ENCODE data around the gene NXPH4. TPM values are rescaled to one million over a fixed set of nuclear protein-coding genes. Genes with fewer than 3 reads are reported as not detected.

NXPH4 gene
- 1 to 10 TPM in 1 of 2 experiments, under 1 TPM in 1; 0.81 to 1.1 TPM for total RNA-seq

DNA sequence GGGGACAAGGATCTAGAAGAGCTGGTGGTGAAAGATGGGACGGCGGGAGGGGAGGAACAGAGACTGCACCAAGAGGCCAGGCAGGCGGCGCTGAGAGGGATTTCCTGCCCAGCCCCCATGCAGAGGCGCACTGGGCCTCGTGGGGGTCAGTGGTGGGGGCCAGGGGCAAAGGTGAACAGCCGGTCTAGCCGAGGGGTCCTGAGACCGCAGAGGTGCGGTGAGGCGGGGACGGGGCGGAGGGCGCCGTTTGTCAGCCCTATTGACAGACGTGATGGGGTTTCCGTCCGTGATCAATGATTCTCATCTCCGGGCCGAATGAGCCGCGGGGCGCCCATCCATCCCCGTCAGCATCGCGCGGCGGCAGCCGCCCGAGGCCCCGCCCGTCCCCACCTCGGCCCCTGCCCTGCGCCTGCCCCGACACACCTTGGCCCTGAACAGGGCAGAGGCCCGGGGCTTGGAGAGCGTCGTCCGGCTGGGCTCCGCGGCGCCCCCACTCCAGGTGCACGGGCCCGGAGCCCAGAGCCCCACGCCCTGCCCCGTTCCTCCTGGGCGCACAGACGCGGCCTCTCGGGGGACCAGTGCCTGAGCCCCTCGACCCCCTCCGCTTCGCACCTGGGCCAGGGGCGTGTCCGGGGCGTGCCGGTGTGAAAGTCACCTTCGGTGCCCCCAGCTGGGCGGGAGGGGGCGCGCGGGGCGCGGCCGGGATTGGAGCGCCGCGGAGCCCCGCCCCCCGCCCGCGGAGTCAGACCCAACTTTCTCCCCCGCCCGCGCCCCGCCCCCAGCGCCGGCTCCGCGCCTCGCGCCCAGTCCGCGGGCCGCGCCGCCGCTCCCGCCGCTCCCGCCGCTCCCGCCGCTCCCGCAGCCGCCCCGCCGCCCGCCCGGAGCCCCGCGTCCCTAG, at the start of gene NXPH4:
NXPH4 (plus strand) TSS at position 781 of the 898 bp plus-strand sequence. CDS start 176 bp downstream, outside the sequence.
- Mint-ChIP-seq H3K27ac (no peak within 1 kb of the TSS), H3K9me3 (no peaks in the 10 kb centered on the region), H3K4me1 (peaks cover 42% of the 10 kb centered on the region), H3K27me3 (peaks cover 67% of the 10 kb centered on the region), H3K4me3 (peak within 1 kb of the TSS; percentile 70), H3K36me3 (ENCODE audit: low read depth) (peaks cover 3% of the 10 kb centered on the region)
- ChIA-PET CTCF (interaction anchor here (0.7 to 8.5 kb wide), 3 partner anchors 11 to 86 kb away, joined by 3 to 253 read pairs (median 110); partner anchors contain the start of gene SHMT2), POLR2A (interaction anchor here (1.0 to 3.0 kb wide), 5 partner anchors 9 to 105 kb away, joined by 3 to 24 read pairs (median 6); partner anchors contain the start of genes SHMT2 and STAT6)
- DNase-seq, result peak; percentile 56

- ChIA-PET POLR2A (no interaction called here), CTCF (interaction anchor here (1.9 kb wide), 1 partner anchor 43 kb away, joined by 5 read pairs; no protein-coding TSS in a partner anchor)
- Mint-ChIP-seq H3K27ac (no peak overlapping the region), H3K27me3 (no peaks in the 10 kb centered on the region), H3K9me3 (no peaks in the 10 kb centered on the region), H3K36me3 (ENCODE audit: low read depth) (no peaks in the 10 kb centered on the region), H3K4me3 (no peak overlapping the region), H3K4me1 (peaks cover 4% of the 10 kb centered on the region)
- peak; percentile 21 for DNase-seq
Observed at GRCh38 chr12:57166971-57167371, 49.6 kb upstream of the NXPH4 start.

GRCh38 chr12:57168058-57168457, 48.5 kb upstream of the NXPH4 start:
- no peaks in the 10 kb centered on the region for H3K9me3 Mint-ChIP-seq
- H3K27ac Mint-ChIP-seq, result no peak overlapping the region
- no peaks in the 10 kb centered on the region for H3K27me3 Mint-ChIP-seq
- no peak for DNase-seq
- H3K36me3 Mint-ChIP-seq (ENCODE audit: low read depth), result no peaks in the 10 kb centered on the region
- H3K4me1 Mint-ChIP-seq, result peaks cover 4% of the 10 kb centered on the region
- ChIA-PET CTCF (interaction anchor here (1.2 to 1.9 kb wide), 3 partner anchors 15 to 56 kb away, joined by 4 to 6 read pairs (median 5); no protein-coding TSS in a partner anchor), POLR2A (no interaction called here)
- H3K4me3 Mint-ChIP-seq, result no peak overlapping the region

GRCh38 chr12:57169046-57169795, 47.4 kb upstream of the NXPH4 start:
- no peak for DNase-seq
- Mint-ChIP-seq H3K27ac (no peak overlapping the region), H3K36me3 (ENCODE audit: low read depth) (no peaks in the 10 kb centered on the region), H3K4me1 (peaks cover 4% of the 10 kb centered on the region), H3K4me3 (no peak overlapping the region), H3K9me3 (no peaks in the 10 kb centered on the region), H3K27me3 (no peaks in the 10 kb centered on the region)
- ChIA-PET POLR2A (no interaction called here), CTCF (interaction anchor here (0.7 to 1.4 kb wide), 2 partner anchors 14 to 46 kb away, joined by 3 to 4 read pairs; no protein-coding TSS in a partner anchor)

- Mint-ChIP-seq H3K9me3 (no peaks in the 10 kb centered on the region), H3K27me3 (no peaks in the 10 kb centered on the region), H3K4me1 (peaks cover 4% of the 10 kb centered on the region), H3K36me3 (ENCODE audit: low read depth) (no peaks in the 10 kb centered on the region), H3K27ac (no peak overlapping the region), H3K4me3 (no peak overlapping the region)
- ChIA-PET POLR2A (no interaction called here), CTCF (interaction anchor here (0.7 to 1.4 kb wide), 2 partner anchors 13 to 47 kb away, joined by 3 to 4 read pairs; no protein-coding TSS in a partner anchor)
- no peak for DNase-seq
Observed at GRCh38 chr12:57169969-57170368, 46.6 kb upstream of the NXPH4 start.

DNA sequence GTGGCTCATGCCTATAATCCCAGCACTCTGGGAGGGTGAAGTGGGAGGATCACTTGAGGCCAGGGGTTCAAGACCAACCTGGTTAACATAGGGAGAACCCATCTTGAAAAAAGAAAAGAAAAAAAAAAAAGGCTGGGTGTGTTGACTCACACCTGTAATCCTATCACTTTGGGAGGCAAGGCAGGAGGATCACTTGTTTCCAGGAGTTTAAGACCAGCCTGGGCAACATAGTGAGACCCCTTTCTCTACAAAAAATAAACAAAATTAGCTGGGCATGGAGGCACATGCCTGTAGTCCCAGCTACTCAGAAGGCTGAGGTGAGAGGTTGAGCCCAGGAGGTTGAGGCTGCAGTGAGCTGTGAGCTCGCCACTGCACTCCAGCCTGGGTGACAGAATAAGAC, 46.2 kb upstream of the NXPH4 start:
- Mint-ChIP-seq H3K27ac (no peak overlapping the region), H3K27me3 (no peaks in the 10 kb centered on the region), H3K36me3 (ENCODE audit: low read depth) (no peaks in the 10 kb centered on the region), H3K9me3 (no peaks in the 10 kb centered on the region), H3K4me3 (no peak overlapping the region), H3K4me1 (peaks cover 4% of the 10 kb centered on the region)
- CTCF ChIA-PET, result interaction anchor here (5.2 kb wide), 1 partner anchor 12 kb away, joined by 25 read pairs; no protein-coding TSS in a partner anchor
- no peak for DNase-seq
- POLR2A ChIA-PET, result no interaction called here

DNA sequence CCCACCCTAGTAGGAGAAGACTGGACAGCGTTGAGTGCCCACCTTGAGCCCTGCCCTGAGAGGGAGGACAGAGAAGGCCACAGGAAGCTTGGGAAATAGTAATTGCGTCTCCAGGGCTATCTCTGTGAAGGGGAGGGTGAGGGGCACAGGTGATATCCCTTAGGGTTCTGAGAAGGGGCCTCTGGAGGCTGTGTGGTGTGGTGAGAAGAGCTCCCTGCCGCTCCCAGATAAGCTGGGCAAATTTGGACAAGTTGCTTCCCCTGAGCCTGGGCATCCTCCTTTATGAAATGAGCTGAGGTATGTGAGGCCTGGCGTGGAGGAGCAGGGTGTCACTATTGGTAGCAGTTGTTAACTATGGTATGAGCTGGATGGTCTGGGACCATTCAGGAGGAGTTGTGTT, 45.7 kb upstream of the NXPH4 start:
- no peak for DNase-seq
- no peak overlapping the region for H3K27ac Mint-ChIP-seq
- no peak overlapping the region for H3K4me3 Mint-ChIP-seq
- H3K4me1 Mint-ChIP-seq, result peaks cover 4% of the 10 kb centered on the region
- POLR2A ChIA-PET, result no interaction called here
- no peaks in the 10 kb centered on the region for H3K9me3 Mint-ChIP-seq
- no peaks in the 10 kb centered on the region for H3K36me3 Mint-ChIP-seq (ENCODE audit: low read depth)
- H3K27me3 Mint-ChIP-seq, result no peaks in the 10 kb centered on the region
- CTCF ChIA-PET, result interaction anchor here (5.2 kb wide), 1 partner anchor 11 kb away, joined by 25 read pairs; no protein-coding TSS in a partner anchor

- CTCF ChIA-PET, result interaction anchor here (4.1 to 5.4 kb wide), 3 partner anchors 11 to 103 kb away, joined by 25 to 32 read pairs (median 27); no protein-coding TSS in a partner anchor
- Mint-ChIP-seq H3K4me3 (no peak overlapping the region), H3K27ac (no peak overlapping the region), H3K27me3 (no peaks in the 10 kb centered on the region), H3K9me3 (no peaks in the 10 kb centered on the region), H3K4me1 (peaks cover 4% of the 10 kb centered on the region), H3K36me3 (ENCODE audit: low read depth) (no peaks in the 10 kb centered on the region)
- no peak for DNase-seq
- POLR2A ChIA-PET, result no interaction called here
Observed at GRCh38 chr12:57171668-57172067, 44.9 kb upstream of the NXPH4 start.

- no peaks in the 10 kb centered on the region for H3K27me3 Mint-ChIP-seq
- no peaks in the 10 kb centered on the region for H3K9me3 Mint-ChIP-seq
- no peak overlapping the region for H3K4me3 Mint-ChIP-seq
- no peaks in the 10 kb centered on the region for H3K4me1 Mint-ChIP-seq
- DNase-seq, result peak; percentile 22
- H3K27ac Mint-ChIP-seq, result no peak overlapping the region
- POLR2A ChIA-PET, result no interaction called here
- CTCF ChIA-PET, result interaction anchor here (0.6 to 5.4 kb wide), 11 partner anchors 9 to 116 kb away, joined by 3 to 32 read pairs (median 5); partner anchors contain the start of gene LRP1
- no peaks in the 10 kb centered on the region for H3K36me3 Mint-ChIP-seq (ENCODE audit: low read depth)
Observed at GRCh38 chr12:57173089-57173488, 43.5 kb upstream of the NXPH4 start.

- H3K27me3 Mint-ChIP-seq, result no peaks in the 10 kb centered on the region
- no peak overlapping the region for H3K4me3 Mint-ChIP-seq
- H3K27ac Mint-ChIP-seq, result no peak overlapping the region
- H3K9me3 Mint-ChIP-seq, result no peaks in the 10 kb centered on the region
- no peaks in the 10 kb centered on the region for H3K36me3 Mint-ChIP-seq (ENCODE audit: low read depth)
- no peak for DNase-seq
- POLR2A ChIA-PET, result interaction anchor here (2.0 kb wide), 1 partner anchor 10 kb away, joined by 6 read pairs; no protein-coding TSS in a partner anchor
- CTCF ChIA-PET, result interaction anchor here (0.6 to 5.4 kb wide), 11 partner anchors 9 to 117 kb away, joined by 3 to 32 read pairs (median 5); partner anchors contain the start of gene LRP1
- no peaks in the 10 kb centered on the region for H3K4me1 Mint-ChIP-seq
Observed at GRCh38 chr12:57173683-57174082, 42.9 kb upstream of the NXPH4 start.

DNA sequence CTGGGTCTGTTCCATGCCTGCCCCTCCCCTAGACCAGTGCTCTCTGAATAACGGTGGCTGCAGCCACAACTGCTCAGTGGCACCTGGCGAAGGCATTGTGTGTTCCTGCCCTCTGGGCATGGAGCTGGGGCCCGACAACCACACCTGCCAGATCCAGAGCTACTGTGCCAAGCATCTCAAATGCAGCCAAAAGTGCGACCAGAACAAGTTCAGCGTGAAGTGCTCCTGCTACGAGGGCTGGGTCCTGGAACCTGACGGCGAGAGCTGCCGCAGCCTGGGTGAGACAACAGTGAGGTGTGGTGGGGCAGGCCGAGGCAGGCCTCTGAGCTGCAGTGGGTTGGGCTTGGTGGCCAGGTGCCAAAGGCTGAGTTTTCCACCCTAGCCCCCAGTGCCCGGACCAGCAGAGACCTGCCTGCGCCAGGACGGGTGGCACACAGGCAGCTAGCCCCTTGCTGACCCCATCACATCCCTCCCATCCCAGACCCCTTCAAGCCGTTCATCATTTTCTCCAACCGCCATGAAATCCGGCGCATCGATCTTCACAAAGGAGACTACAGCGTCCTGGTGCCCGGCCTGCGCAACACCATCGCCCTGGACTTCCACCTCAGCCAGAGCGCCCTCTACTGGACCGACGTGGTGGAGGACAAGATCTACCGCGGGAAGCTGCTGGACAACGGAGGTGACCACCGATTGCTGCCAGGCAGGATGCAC, 41.0 kb upstream of the NXPH4 start:
- CTCF ChIA-PET, result interaction anchor here (0.6 to 5.4 kb wide), 9 partner anchors 7 to 419 kb away, joined by 3 to 32 read pairs (median 5); partner anchors contain the start of gene LRP1
- H3K27me3 Mint-ChIP-seq, result no peaks in the 10 kb centered on the region
- no peaks in the 10 kb centered on the region for H3K9me3 Mint-ChIP-seq

GRCh38 chr12:57176139-57176477, 40.5 kb upstream of the NXPH4 start:
- Mint-ChIP-seq H3K4me3 (no peak overlapping the region), H3K27ac (no peak overlapping the region), H3K27me3 (no peaks in the 10 kb centered on the region), H3K9me3 (no peaks in the 10 kb centered on the region), H3K36me3 (ENCODE audit: low read depth) (no peaks in the 10 kb centered on the region), H3K4me1 (no peaks in the 10 kb centered on the region)
- ChIA-PET CTCF (interaction anchor here (0.6 to 5.4 kb wide), 9 partner anchors 37 to 423 kb away, joined by 3 to 32 read pairs (median 3); partner anchors contain the start of gene LRP1), POLR2A (no interaction called here)
- no peak for DNase-seq

More for the DNA sequence above, 41.0 kb upstream of the NXPH4 start:
- peak; percentile 48 for DNase-seq
- POLR2A ChIA-PET, result interaction anchor here (2.0 kb wide), 1 partner anchor 8 kb away, joined by 6 read pairs; no protein-coding TSS in a partner anchor
- Mint-ChIP-seq H3K4me1 (no peaks in the 10 kb centered on the region), H3K4me3 (no peak overlapping the region), H3K27ac (no peak overlapping the region), H3K36me3 (ENCODE audit: low read depth) (no peaks in the 10 kb centered on the region)

Data from activated CD4-positive, alpha-beta memory T cell treated with anti-CD3 and anti-CD28 coated beads, Interleukin-2, amount 10 ng/mL, durations not matched to agents 7 days and 5 days (primary cell).